ENCODE data around the gene PABPN1. TPM values are rescaled to one million over a fixed set of nuclear protein-coding genes. Genes with fewer than 3 reads are reported as not detected.

PABPN1 gene
- total and polyA plus RNA-seq, 4 donors = 40.9 to 59.6 (median 48.0) TPM

- TF ChIP-seq, protein P1, sequence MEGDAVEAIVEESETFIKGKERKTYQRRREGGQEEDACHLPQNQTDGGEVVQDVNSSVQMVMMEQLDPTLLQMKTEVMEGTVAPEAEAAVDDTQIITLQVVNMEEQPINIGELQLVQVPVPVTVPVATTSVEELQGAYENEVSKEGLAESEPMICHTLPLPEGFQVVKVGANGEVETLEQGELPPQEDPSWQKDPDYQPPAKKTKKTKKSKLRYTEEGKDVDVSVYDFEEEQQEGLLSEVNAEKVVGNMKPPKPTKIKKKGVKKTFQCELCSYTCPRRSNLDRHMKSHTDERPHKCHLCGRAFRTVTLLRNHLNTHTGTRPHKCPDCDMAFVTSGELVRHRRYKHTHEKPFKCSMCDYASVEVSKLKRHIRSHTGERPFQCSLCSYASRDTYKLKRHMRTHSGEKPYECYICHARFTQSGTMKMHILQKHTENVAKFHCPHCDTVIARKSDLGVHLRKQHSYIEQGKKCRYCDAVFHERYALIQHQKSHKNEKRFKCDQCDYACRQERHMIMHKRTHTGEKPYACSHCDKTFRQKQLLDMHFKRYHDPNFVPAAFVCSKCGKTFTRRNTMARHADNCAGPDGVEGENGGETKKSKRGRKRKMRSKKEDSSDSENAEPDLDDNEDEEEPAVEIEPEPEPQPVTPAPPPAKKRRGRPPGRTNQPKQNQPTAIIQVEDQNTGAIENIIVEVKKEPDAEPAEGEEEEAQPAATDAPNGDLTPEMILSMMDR (IDR thresholded peaks at IDR 0.05; ENCODE audit: low read depth, low read length, missing input control) = no peak
- TF ChIP-seq RAD21 (IDR thresholded peaks at IDR 0.05) (no peak), MAX (IDR thresholded peaks at IDR 0.05) (no peak), EGR1 (IDR thresholded peaks at IDR 0.05; ENCODE audit: low read depth in 2 of 2) (no peak), HNF4G (IDR thresholded peaks at IDR 0.05) (no peak), TAF1 (conservative IDR thresholded peaks at IDR 0.05) (no peak), FOXA1 (IDR thresholded peaks at IDR 0.05) (no peak), GABPA (IDR thresholded peaks at IDR 0.05 in 1 of 2, conservative IDR thresholded peaks at IDR 0.05 in 1 of 2) (no peak)
These were observed 1.6 kb downstream of the PABPN1 start (continued) for GRCh38 chr14:23322568-23323517.

DNA sequence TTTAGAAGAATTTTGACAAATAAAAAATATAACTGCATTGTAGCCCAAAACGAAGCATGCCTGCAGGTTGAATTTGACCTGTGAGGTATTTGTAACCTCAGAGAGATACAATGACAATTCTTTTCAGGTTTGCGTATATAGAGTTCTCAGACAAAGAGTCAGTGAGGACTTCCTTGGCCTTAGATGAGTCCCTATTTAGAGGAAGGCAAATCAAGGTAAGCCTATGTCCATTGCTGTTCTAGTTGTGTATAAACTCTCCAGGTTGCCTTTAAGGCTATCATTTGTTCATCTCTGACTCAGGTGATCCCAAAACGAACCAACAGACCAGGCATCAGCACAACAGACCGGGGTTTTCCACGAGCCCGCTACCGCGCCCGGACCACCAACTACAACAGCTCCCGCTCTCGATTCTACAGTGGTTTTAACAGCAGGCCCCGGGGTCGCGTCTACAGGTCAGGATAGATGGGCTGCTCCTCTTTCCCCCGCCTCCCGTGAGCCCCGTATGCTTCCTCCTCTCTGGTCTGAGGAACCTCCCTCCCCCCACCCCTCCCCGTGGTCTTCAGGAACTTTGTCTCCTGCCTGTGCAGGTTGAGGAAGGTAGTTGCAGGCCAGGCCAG lies 2.7 kb downstream of the PABPN1 start:
- DNase-seq (ENCODE audit: low spot score) = no peak
- no peak overlapping the region for H3K9ac ChIP-seq (ENCODE audit: low read depth in 1 of 2, low read length in 2 of 2)
- no peak overlapping the region for H3K4me3 ChIP-seq (ENCODE audit: low read depth in 1 of 3, low read length in 3 of 3)
- WGBS = 89% methylated on average over 18 of the region's 18 CpGs
- H3K9me3 ChIP-seq (ENCODE audit: control insufficient read depth in 4 of 4, low read length in 3 of 4) = no peaks in the 10 kb centered on the region
- TF ChIP-seq HNF4A (conservative IDR thresholded peaks at IDR 0.05) (no peak), JUND (IDR thresholded peaks at IDR 0.05) (no peak), RAD21 (IDR thresholded peaks at IDR 0.05) (no peak), FOXA2 (IDR thresholded peaks at IDR 0.05) (no peak), NR2F2 (IDR thresholded peaks at IDR 0.05) (no peak)
- no peak overlapping the region for H3K27ac ChIP-seq (ENCODE audit: low read depth in 1 of 2, low read length in 2 of 2)
- peaks cover 6 to 30% (median 16%) of the 10 kb centered on the region in 4 donors for H3K4me1 ChIP-seq (ENCODE audit: control insufficient read depth in 4 of 4, insufficient read depth in 4 of 4, low read length in 3 of 4)
- no peaks in the 10 kb centered on the region for H3K27me3 ChIP-seq (ENCODE audit: control insufficient read depth in 4 of 4, insufficient read depth in 4 of 4, low read length in 3 of 4)
- peaks cover 8 to 22% (median 21%) of the 10 kb centered on the region in 4 donors for H3K36me3 ChIP-seq (ENCODE audit: control insufficient read depth in 4 of 4, insufficient read depth in 3 of 4, low read depth in 1 of 4, low read length in 3 of 4)

DNA sequence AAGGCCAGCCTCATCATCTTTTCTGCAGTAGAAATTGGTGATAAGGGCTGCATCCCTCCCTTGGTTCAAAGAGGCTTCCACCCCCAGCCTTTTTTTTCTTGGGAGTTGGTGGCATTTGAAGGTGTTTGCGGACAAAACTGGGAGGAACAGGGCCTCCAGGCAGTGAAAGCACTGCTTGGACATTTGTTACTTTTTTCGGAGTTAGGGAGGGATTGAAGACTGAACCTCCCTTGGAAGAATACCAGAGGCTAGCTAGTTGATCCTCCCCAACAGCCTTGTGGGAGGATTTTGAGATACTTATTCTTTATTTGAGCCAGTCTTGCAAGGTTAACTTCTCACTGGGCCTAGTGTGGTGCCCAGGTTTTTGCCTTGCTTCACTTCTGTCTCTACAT lies 3.2 kb downstream of the PABPN1 start:
- H3K36me3 ChIP-seq (ENCODE audit: control insufficient read depth in 4 of 4, insufficient read depth in 3 of 4, low read depth in 1 of 4, low read length in 3 of 4) = peaks cover 8 to 22% (median 21%) of the 10 kb centered on the region in 4 donors
- no peak overlapping the region for H3K27ac ChIP-seq (ENCODE audit: low read depth in 1 of 2, low read length in 2 of 2)
- H3K4me1 ChIP-seq (ENCODE audit: control insufficient read depth in 4 of 4, insufficient read depth in 4 of 4, low read length in 3 of 4) = peaks cover 6 to 30% (median 16%) of the 10 kb centered on the region in 4 donors
- WGBS = 94% methylated on average over 2 of the region's 2 CpGs
- H3K9ac ChIP-seq (ENCODE audit: low read depth in 1 of 2, low read length in 2 of 2) = peak overlapping the region in 1 of 2 donors; percentile 42
- DNase-seq (ENCODE audit: low spot score) = no peak
- no peaks in the 10 kb centered on the region for H3K27me3 ChIP-seq (ENCODE audit: control insufficient read depth in 4 of 4, insufficient read depth in 4 of 4, low read length in 3 of 4)
- H3K9me3 ChIP-seq (ENCODE audit: control insufficient read depth in 4 of 4, low read length in 3 of 4) = no peaks in the 10 kb centered on the region
- no peak overlapping the region for H3K4me3 ChIP-seq (ENCODE audit: low read depth in 1 of 3, low read length in 3 of 3)
- no peak for TF ChIP-seq HNF4A (conservative IDR thresholded peaks at IDR 0.05)
- TF ChIP-seq REST (IDR thresholded peaks at IDR 0.05) = no peak
- no peak for TF ChIP-seq RAD21 (IDR thresholded peaks at IDR 0.05)
- no peak for TF ChIP-seq TAF1 (conservative IDR thresholded peaks at IDR 0.05)
- no peak for TF ChIP-seq GABPA (IDR thresholded peaks at IDR 0.05 in 1 of 2, conservative IDR thresholded peaks at IDR 0.05 in 1 of 2)
- TF ChIP-seq JUND (IDR thresholded peaks at IDR 0.05) = no peak
- TF ChIP-seq, protein P2, sequence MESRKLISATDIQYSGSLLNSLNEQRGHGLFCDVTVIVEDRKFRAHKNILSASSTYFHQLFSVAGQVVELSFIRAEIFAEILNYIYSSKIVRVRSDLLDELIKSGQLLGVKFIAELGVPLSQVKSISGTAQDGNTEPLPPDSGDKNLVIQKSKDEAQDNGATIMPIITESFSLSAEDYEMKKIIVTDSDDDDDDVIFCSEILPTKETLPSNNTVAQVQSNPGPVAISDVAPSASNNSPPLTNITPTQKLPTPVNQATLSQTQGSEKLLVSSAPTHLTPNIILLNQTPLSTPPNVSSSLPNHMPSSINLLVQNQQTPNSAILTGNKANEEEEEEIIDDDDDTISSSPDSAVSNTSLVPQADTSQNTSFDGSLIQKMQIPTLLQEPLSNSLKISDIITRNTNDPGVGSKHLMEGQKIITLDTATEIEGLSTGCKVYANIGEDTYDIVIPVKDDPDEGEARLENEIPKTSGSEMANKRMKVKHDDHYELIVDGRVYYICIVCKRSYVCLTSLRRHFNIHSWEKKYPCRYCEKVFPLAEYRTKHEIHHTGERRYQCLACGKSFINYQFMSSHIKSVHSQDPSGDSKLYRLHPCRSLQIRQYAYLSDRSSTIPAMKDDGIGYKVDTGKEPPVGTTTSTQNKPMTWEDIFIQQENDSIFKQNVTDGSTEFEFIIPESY (IDR thresholded peaks at IDR 0.05) = no peak
- TF ChIP-seq, protein P3, sequence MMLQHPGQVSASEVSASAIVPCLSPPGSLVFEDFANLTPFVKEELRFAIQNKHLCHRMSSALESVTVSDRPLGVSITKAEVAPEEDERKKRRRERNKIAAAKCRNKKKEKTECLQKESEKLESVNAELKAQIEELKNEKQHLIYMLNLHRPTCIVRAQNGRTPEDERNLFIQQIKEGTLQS (IDR thresholded peaks at IDR 0.05) = no peak
- no peak for TF ChIP-seq HNF4G (IDR thresholded peaks at IDR 0.05)
- no peak for TF ChIP-seq EGR1 (IDR thresholded peaks at IDR 0.05; ENCODE audit: low read depth in 2 of 2)
- TF ChIP-seq, protein P1 (IDR thresholded peaks at IDR 0.05; ENCODE audit: low read depth, low read length, missing input control) = no peak
- no peak for TF ChIP-seq FOXA1 (IDR thresholded peaks at IDR 0.05)
- TF ChIP-seq RXRA (IDR thresholded peaks at IDR 0.05) = no peak
- TF ChIP-seq MAX (IDR thresholded peaks at IDR 0.05) = no peak
